Panc1 (cell line): ENCODE data around the gene C1QL1.

Source experiments
- POLR2AphosphoS5 ChIP-seq: IDR thresholded peaks from 2 replicates; pipeline ENCODE4 v1.6.1; 2012; ENCODE audit warnings: mild to moderate bottlenecking, low read depth, low read length, moderate library complexity
- SIN3A ChIP-seq: IDR thresholded peaks from 2 replicates; pipeline ENCODE4 v1.6.1; 2012; ENCODE audit warnings: low read depth, mild to moderate bottlenecking, low read length, moderate library complexity, borderline replicate concordance; ENCODE audit not compliant: insufficient read depth
- TF ChIP-seq, protein P1 (sequence below), 2 experiments: IDR thresholded peaks; 2 replicates each; pipeline ENCODE4 v1.6.1; 2011 to 2012; ENCODE audit warnings: low read depth in 2 of 2, control low read depth in 1 of 2, low read length in 1 of 2, mild to moderate bottlenecking in 1 of 2, moderate library complexity in 1 of 2; ENCODE audit not compliant: insufficient read depth in 1 of 2
- TF ChIP-seq, protein P2 (sequence below): fragments of 450-650 bp; IDR thresholded peaks from 2 replicates; pipeline ENCODE4 v1.5.1; 2017; ENCODE audit warnings: mild to moderate bottlenecking

DNA sequence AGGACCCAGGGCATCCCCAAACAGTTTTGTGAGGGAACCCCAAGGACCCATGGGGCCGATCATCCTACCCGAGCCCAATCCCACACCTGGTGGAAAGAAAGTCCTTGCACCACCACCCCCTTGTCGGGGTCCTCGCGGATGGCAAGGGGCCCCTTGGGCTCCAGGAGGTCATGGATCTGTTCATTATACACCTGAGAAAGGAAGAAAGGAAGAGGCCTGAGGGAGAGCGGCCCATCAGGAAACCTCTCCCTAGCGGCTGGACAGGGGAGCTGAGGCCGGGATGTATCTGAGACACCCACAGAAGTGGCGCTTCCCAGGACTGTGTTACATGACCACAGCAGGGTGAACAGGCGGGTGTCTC is 33.4 kb downstream of the C1QL1 start:
- no peak for TF ChIP-seq POLR2AphosphoS5
- TF ChIP-seq, protein P1, sequence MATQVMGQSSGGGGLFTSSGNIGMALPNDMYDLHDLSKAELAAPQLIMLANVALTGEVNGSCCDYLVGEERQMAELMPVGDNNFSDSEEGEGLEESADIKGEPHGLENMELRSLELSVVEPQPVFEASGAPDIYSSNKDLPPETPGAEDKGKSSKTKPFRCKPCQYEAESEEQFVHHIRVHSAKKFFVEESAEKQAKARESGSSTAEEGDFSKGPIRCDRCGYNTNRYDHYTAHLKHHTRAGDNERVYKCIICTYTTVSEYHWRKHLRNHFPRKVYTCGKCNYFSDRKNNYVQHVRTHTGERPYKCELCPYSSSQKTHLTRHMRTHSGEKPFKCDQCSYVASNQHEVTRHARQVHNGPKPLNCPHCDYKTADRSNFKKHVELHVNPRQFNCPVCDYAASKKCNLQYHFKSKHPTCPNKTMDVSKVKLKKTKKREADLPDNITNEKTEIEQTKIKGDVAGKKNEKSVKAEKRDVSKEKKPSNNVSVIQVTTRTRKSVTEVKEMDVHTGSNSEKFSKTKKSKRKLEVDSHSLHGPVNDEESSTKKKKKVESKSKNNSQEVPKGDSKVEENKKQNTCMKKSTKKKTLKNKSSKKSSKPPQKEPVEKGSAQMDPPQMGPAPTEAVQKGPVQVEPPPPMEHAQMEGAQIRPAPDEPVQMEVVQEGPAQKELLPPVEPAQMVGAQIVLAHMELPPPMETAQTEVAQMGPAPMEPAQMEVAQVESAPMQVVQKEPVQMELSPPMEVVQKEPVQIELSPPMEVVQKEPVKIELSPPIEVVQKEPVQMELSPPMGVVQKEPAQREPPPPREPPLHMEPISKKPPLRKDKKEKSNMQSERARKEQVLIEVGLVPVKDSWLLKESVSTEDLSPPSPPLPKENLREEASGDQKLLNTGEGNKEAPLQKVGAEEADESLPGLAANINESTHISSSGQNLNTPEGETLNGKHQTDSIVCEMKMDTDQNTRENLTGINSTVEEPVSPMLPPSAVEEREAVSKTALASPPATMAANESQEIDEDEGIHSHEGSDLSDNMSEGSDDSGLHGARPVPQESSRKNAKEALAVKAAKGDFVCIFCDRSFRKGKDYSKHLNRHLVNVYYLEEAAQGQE (IDR thresholded peaks at IDR 0.05; ENCODE audit: insufficient read depth in 1 of 2, low read depth in 2 of 2, low read length in 1 of 2), result no peak
- TF ChIP-seq SIN3A, result no peak
- TF ChIP-seq, protein P2, sequence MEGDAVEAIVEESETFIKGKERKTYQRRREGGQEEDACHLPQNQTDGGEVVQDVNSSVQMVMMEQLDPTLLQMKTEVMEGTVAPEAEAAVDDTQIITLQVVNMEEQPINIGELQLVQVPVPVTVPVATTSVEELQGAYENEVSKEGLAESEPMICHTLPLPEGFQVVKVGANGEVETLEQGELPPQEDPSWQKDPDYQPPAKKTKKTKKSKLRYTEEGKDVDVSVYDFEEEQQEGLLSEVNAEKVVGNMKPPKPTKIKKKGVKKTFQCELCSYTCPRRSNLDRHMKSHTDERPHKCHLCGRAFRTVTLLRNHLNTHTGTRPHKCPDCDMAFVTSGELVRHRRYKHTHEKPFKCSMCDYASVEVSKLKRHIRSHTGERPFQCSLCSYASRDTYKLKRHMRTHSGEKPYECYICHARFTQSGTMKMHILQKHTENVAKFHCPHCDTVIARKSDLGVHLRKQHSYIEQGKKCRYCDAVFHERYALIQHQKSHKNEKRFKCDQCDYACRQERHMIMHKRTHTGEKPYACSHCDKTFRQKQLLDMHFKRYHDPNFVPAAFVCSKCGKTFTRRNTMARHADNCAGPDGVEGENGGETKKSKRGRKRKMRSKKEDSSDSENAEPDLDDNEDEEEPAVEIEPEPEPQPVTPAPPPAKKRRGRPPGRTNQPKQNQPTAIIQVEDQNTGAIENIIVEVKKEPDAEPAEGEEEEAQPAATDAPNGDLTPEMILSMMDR, result no peak
